Upper lobe of left lung (tissue), 4 donors: ENCODE data around the gene IBA57.

Experiments
- CTCF ChIP-seq, 6 experiments: fragments of 450-650 bp in 4 of 6; fragments of 200-600 bp in 2 of 6; sonication (generic) in 2 of 6; IDR thresholded peaks; one replicate each; pipeline ENCODE4 v1.5.1; 2016 to 2019; ENCODE audit warnings: antibody characterized with exemption in 6 of 6
- POLR2A ChIP-seq, 4 donors: fragments of 450-650 bp; IDR thresholded peaks; one replicate each; pipeline ENCODE4 v1.5.1; 2016 to 2017; ENCODE audit warnings: antibody characterized with exemption in 4 of 4, mild to moderate bottlenecking in 2 of 4

GRCh38 chr1:228154021-228154669, 11.5 kb upstream of the IBA57 start:
- TF ChIP-seq POLR2A (IDR thresholded peaks at IDR 0.05), result no peak
- TF ChIP-seq CTCF (IDR thresholded peaks at IDR 0.05), result no peak
